H9 (cell line): ENCODE data around the gene HES6. TPM values are rescaled to one million over a fixed set of nuclear protein-coding genes. Genes with fewer than 3 reads are reported as not detected.

Experiments used
- DNase-seq: peaks from one replicate; pipeline ENCODE4 v3.0.0-alpha.2; 2017
- H2AFZ ChIP-seq: one replicate; pipeline ENCODE4 v1.6.1; 2013; ENCODE audit warnings: mild to moderate bottlenecking, low read length, control low read depth, moderate library complexity
- H2AK5ac ChIP-seq: 2 replicates; pipeline ENCODE4 v1.6.1; 2013; ENCODE audit warnings: low read length, control low read depth, mixed read lengths; ENCODE audit not compliant: insufficient read length
- H2BK120ac ChIP-seq: one replicate; pipeline ENCODE4 v1.6.1; 2013; ENCODE audit warnings: low read depth, mild to moderate bottlenecking, low read length, control low read depth, inconsistent platforms; ENCODE audit not compliant: poor library complexity, severe bottlenecking
- H2BK12ac ChIP-seq: 2 replicates; pipeline ENCODE4 v1.6.1; 2013; ENCODE audit warnings: low read length, control low read depth, mixed read lengths, low read depth; ENCODE audit not compliant: insufficient read length
- H2BK15ac ChIP-seq: 2 replicates; pipeline ENCODE4 v1.6.1; 2013; ENCODE audit warnings: low read depth, low read length, control low read depth
- H2BK20ac ChIP-seq: one replicate; pipeline ENCODE4 v1.6.1; 2013; ENCODE audit warnings: low read depth, mild to moderate bottlenecking, low read length, control low read depth, inconsistent platforms; ENCODE audit not compliant: poor library complexity, severe bottlenecking
- H2BK5ac ChIP-seq: 2 replicates; pipeline ENCODE4 v1.6.1; 2013; ENCODE audit warnings: low read length, control low read depth, mixed read lengths; ENCODE audit not compliant: insufficient read length
- H3K14ac ChIP-seq: 2 replicates; pipeline ENCODE4 v1.6.1; 2013; ENCODE audit warnings: low read length, control low read depth; ENCODE audit not compliant: insufficient read depth
- H3K18ac ChIP-seq: 2 replicates; pipeline ENCODE4 v1.6.1; 2013; ENCODE audit warnings: low read depth, mild to moderate bottlenecking, mixed read lengths, low read length, control low read depth; ENCODE audit not compliant: insufficient read length
- H3K23ac ChIP-seq: 2 replicates; pipeline ENCODE4 v1.6.1; 2013; ENCODE audit warnings: low read length, control low read depth, mixed read lengths, low read depth; ENCODE audit not compliant: insufficient read length
- H3K23me2 ChIP-seq: 2 replicates; pipeline ENCODE4 v1.6.1; 2013; ENCODE audit warnings: low read depth, mild to moderate bottlenecking, mixed read lengths, low read length, control low read depth; ENCODE audit not compliant: insufficient read length, poor library complexity, severe bottlenecking
- H3K27ac ChIP-seq: 2 replicates; pipeline ENCODE4 v1.5.1; 2013; ENCODE audit warnings: low read length, control low read depth, mixed read lengths, low read depth; ENCODE audit not compliant: insufficient read length
- H3K27me3 ChIP-seq: 2 replicates; pipeline ENCODE4 v1.6.1; 2013; ENCODE audit warnings: low read length, control low read depth, inconsistent platforms; ENCODE audit not compliant: insufficient read depth
- H3K4ac ChIP-seq: 2 replicates; pipeline ENCODE4 v1.6.1; 2013; ENCODE audit warnings: low read depth, mild to moderate bottlenecking, control low read depth, inconsistent platforms, low read length, moderate library complexity
- H3K4me1 ChIP-seq: 2 replicates; pipeline ENCODE4 v1.6.1; 2013; ENCODE audit warnings: low read length, control low read depth, inconsistent platforms; ENCODE audit not compliant: insufficient read depth
- H3K4me2 ChIP-seq: 2 replicates; pipeline ENCODE4 v1.6.1; 2013; ENCODE audit warnings: low read length, control low read depth, mixed read lengths; ENCODE audit not compliant: insufficient read length, insufficient read depth
- H3K56ac ChIP-seq: 2 replicates; pipeline ENCODE4 v1.6.1; 2013; ENCODE audit warnings: low read depth, mild to moderate bottlenecking, mixed read lengths, low read length, control low read depth; ENCODE audit not compliant: insufficient read length
- H3K79me1 ChIP-seq: 2 replicates; pipeline ENCODE4 v1.6.1; 2013; ENCODE audit warnings: low read depth, mild to moderate bottlenecking, moderate library complexity, low read length, control low read depth, inconsistent platforms; ENCODE audit not compliant: insufficient read depth, poor library complexity, severe bottlenecking
- H3K79me2 ChIP-seq: 2 replicates; pipeline ENCODE4 v1.6.1; 2013; ENCODE audit warnings: low read length, control low read depth, inconsistent platforms; ENCODE audit not compliant: insufficient read depth
- H3K9ac ChIP-seq: 2 replicates; pipeline ENCODE4 v1.6.1; 2013; ENCODE audit warnings: low read length, control low read depth, mixed read lengths; ENCODE audit not compliant: insufficient read length; ENCODE audit errors: extremely low read depth
- H3K9me3 ChIP-seq: one replicate; pipeline ENCODE4 v1.6.1; 2013; ENCODE audit warnings: low read depth, low read length, inconsistent platforms; ENCODE audit not compliant: control insufficient read depth
- H3T11ph ChIP-seq: one replicate; pipeline ENCODE4 v1.6.1; 2013; ENCODE audit warnings: mild to moderate bottlenecking, low read length, control low read depth, inconsistent platforms
- H4K20me1 ChIP-seq: one replicate; pipeline ENCODE4 v1.6.1; 2013; ENCODE audit not compliant: control insufficient read depth, insufficient read length, insufficient read depth
- H4K5ac ChIP-seq: 2 replicates; pipeline ENCODE4 v1.6.1; 2013; ENCODE audit warnings: low read depth, mild to moderate bottlenecking, mixed read lengths, low read length, control low read depth; ENCODE audit not compliant: insufficient read length
- H4K8ac ChIP-seq: replicated peaks from 2 replicates; pipeline ENCODE4 v1.6.1; 2013; ENCODE audit warnings: low read length, control low read depth, mixed read lengths, low read depth; ENCODE audit not compliant: insufficient read length
- H4K91ac ChIP-seq: 2 replicates; pipeline ENCODE4 v1.6.1; 2013; ENCODE audit warnings: low read depth, mild to moderate bottlenecking, moderate library complexity, mixed read lengths, low read length, control low read depth; ENCODE audit not compliant: insufficient read length
- H3K27ac Mint-ChIP-seq, 3 experiments: 2 replicates in 2 of 3; 3 replicates in 1 of 3; pipeline ENCODE4 v1.8.0; 2020 to 2021; ENCODE audit warnings: mixed read lengths in 3 of 3, mild to moderate bottlenecking in 1 of 3, moderate library complexity in 1 of 3
- H3K27me3 Mint-ChIP-seq: 2 replicates; pipeline ENCODE4 v1.8.0; 2021; ENCODE audit warnings: low read depth, mild to moderate bottlenecking, moderate library complexity, mixed read lengths
- H3K36me3 Mint-ChIP-seq, 3 experiments: 2 replicates in 2 of 3; 3 replicates in 1 of 3; pipeline ENCODE4 v1.8.0; 2020 to 2021; ENCODE audit warnings: low read depth in 3 of 3, mixed read lengths in 3 of 3; ENCODE audit not compliant: insufficient read depth in 1 of 3
- H3K4me1 Mint-ChIP-seq, 2 experiments: 2 replicates each; pipeline ENCODE4 v1.8.0; 2020; ENCODE audit warnings: mixed read lengths in 2 of 2
- H3K4me3 Mint-ChIP-seq, 2 experiments: 2 replicates in 1 of 2; 3 replicates in 1 of 2; pipeline ENCODE4 v1.8.0; 2020 to 2021; ENCODE audit warnings: mild to moderate bottlenecking in 2 of 2, mixed read lengths in 2 of 2, moderate library complexity in 1 of 2
- H3K9me3 Mint-ChIP-seq, 2 experiments: 2 replicates in 1 of 2; 3 replicates in 1 of 2; pipeline ENCODE4 v1.8.0; 2020; ENCODE audit warnings: mild to moderate bottlenecking in 2 of 2, mixed read lengths in 2 of 2, moderate library complexity in 1 of 2
- WGBS: extraction: QIAGEN DNeasy Blood & Tissue Kit; methylation state at CpG from one replicate; pipeline ENCODE4 v1.1.7; 2013; ENCODE audit warnings: missing lambda C conversion rate, low lambda C conversion rate, mixed read lengths; ENCODE audit not compliant: insufficient read length; ENCODE audit errors: extremely low coverage; 5-methylcytosine and 5-hydroxymethylcytosine counted together
- total RNA-seq: library from RNA; stranded (reverse); gene quantifications from 2 replicates; pipeline ENCODE4 v1.2.1, GENCODE V29; 2021
- TF ChIP-seq, protein P1 (sequence below): fragments of 200-600 bp; sonication (generic); conservative IDR thresholded peaks from 3 replicates; pipeline ENCODE4 v1.8.0; 2021; ENCODE audit warnings: antibody characterized with exemption, mild to moderate bottlenecking

The HES6 gene
- total RNA-seq, 1 experiment from 2014 or later = 27.1 TPM

DNA sequence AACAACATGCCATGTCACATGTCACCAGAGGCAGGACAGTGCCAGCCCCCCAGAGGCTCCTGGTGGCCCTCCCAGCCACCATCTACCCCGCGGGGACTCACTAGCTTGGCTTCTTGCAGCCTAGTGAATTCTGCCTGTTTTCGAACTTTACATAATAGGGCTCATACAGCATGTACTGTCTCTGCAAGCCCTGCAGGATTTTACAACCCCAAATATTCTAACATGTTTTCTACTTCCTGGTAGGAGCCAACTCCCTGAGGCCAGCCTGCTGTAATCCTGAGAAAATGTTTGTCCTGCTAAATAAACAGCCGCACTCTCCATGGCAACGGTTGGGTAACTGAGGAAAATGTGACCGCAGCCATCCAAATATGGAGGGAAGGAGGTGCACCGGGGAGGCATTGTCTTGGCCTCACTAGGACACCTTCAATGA is 45.8 kb upstream of the HES6 start:
- WGBS = no CpG with 5 or more reads among the region's 7 CpGs
- H3K4me2 ChIP-seq = no peak overlapping the region

More for the DNA sequence above, 45.8 kb upstream of the HES6 start:
- Histone ChIP-seq H3K23me2 (peaks cover 11% of the 10 kb centered on the region), H3K9ac (no peak overlapping the region), H3T11ph (no peak overlapping the region), H3K4me1 (no peaks in the 10 kb centered on the region; the same call in 1 of the 2 replicates), H2AK5ac (no peak overlapping the region), H4K20me1 (no peaks in the 10 kb centered on the region), H2BK12ac (no peak overlapping the region), H4K5ac (no peak overlapping the region), H4K91ac (peak overlapping the region; percentile 27), H3K14ac (peak overlapping the region; percentile 73; the same call in 1 of the 2 replicates), H2BK15ac (no peak overlapping the region), H2BK120ac (peak overlapping the region; percentile 74), H2BK5ac (no peak overlapping the region), H4K8ac (no peak overlapping the region), H3K56ac (no peak overlapping the region), H3K27ac (no peak overlapping the region), H3K27me3 (no peaks in the 10 kb centered on the region), H3K4ac (no peak overlapping the region; the same call in 1 of the 2 replicates), H3K23ac (no peak overlapping the region), H2BK20ac (no peak overlapping the region), H3K79me2 (no peaks in the 10 kb centered on the region; the same call in 1 of the 2 replicates), H3K9me3 (no peaks in the 10 kb centered on the region), H2AFZ (no peak overlapping the region), H3K18ac (peak overlapping the region; percentile 61), H3K79me1 (no peaks in the 10 kb centered on the region)
- peak overlapping the region in 2 of 3 experiments; percentile 76 to 95; a peak in 3 of 7 replicates for H3K27ac Mint-ChIP-seq
- H3K36me3 Mint-ChIP-seq = no peaks in the 10 kb centered on the region; a peak in 1 of 7 replicates
- peaks cover 35 to 52% of the 10 kb centered on the region in 2 experiments for H3K4me1 Mint-ChIP-seq
- TF ChIP-seq, protein P1, sequence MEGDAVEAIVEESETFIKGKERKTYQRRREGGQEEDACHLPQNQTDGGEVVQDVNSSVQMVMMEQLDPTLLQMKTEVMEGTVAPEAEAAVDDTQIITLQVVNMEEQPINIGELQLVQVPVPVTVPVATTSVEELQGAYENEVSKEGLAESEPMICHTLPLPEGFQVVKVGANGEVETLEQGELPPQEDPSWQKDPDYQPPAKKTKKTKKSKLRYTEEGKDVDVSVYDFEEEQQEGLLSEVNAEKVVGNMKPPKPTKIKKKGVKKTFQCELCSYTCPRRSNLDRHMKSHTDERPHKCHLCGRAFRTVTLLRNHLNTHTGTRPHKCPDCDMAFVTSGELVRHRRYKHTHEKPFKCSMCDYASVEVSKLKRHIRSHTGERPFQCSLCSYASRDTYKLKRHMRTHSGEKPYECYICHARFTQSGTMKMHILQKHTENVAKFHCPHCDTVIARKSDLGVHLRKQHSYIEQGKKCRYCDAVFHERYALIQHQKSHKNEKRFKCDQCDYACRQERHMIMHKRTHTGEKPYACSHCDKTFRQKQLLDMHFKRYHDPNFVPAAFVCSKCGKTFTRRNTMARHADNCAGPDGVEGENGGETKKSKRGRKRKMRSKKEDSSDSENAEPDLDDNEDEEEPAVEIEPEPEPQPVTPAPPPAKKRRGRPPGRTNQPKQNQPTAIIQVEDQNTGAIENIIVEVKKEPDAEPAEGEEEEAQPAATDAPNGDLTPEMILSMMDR = no peak
- H3K27me3 Mint-ChIP-seq = peaks cover 9% of the 10 kb centered on the region
- H3K4me3 Mint-ChIP-seq = peak overlapping the region in 1 of 2 experiments; percentile 35; a peak in 2 of 5 replicates
- H3K9me3 Mint-ChIP-seq = no peaks in the 10 kb centered on the region
- peak; percentile 48 for DNase-seq
